Uterus (tissue), 2 donors: ENCODE measurements around the gene VAV3.

Source experiments
- POLR2A ChIP-seq, 2 donors: fragments of 450-650 bp; IDR thresholded peaks; one replicate each; pipeline ENCODE4 v1.6.1; 2016; ENCODE audit warnings: antibody characterized with exemption in 2 of 2, mild to moderate bottlenecking in 1 of 2, moderate library complexity in 1 of 2
- TF ChIP-seq, protein P1 (sequence below), 4 experiments: fragments of 200-600 bp in 2 of 4; fragments of 450-650 bp in 2 of 4; sonication (generic) in 2 of 4; IDR thresholded peaks; one replicate each; pipeline ENCODE4 v1.5.1; 2016 to 2019; ENCODE audit warnings: antibody characterized with exemption in 4 of 4, mild to moderate bottlenecking in 2 of 4, moderate library complexity in 1 of 4

GRCh38 chr1:107687849-107688753 lies 276.9 kb downstream of the VAV3 start:
- TF ChIP-seq, protein P1, sequence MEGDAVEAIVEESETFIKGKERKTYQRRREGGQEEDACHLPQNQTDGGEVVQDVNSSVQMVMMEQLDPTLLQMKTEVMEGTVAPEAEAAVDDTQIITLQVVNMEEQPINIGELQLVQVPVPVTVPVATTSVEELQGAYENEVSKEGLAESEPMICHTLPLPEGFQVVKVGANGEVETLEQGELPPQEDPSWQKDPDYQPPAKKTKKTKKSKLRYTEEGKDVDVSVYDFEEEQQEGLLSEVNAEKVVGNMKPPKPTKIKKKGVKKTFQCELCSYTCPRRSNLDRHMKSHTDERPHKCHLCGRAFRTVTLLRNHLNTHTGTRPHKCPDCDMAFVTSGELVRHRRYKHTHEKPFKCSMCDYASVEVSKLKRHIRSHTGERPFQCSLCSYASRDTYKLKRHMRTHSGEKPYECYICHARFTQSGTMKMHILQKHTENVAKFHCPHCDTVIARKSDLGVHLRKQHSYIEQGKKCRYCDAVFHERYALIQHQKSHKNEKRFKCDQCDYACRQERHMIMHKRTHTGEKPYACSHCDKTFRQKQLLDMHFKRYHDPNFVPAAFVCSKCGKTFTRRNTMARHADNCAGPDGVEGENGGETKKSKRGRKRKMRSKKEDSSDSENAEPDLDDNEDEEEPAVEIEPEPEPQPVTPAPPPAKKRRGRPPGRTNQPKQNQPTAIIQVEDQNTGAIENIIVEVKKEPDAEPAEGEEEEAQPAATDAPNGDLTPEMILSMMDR (IDR thresholded peaks at IDR 0.05): no peak
- no peak for TF ChIP-seq POLR2A (IDR thresholded peaks at IDR 0.05)
